ENCODE measurements around the gene LPAR6.
"Not testable (repeated sequence)": the region's sequence is repeated elsewhere in the genome, so short reads cannot be mapped to it uniquely, and the experiment has no call there.

Gene LPAR6

GRCh38 chr13:48412881-48413351 lies at the start of gene LPAR6:
Gene LPAR6, minus strand, starts transcription at chr13:48413113. Its CDS starts 690 bp downstream, at chr13:48412423.
- Histone ChIP-seq H3K9ac (ENCODE audit: low read depth, low read length) (peak within 1 kb of the TSS; percentile 71), H2AFZ (ENCODE audit: low read depth, low read length) (peak within 1 kb of the TSS; percentile 50), H3K9me3 (ENCODE audit: insufficient read depth, low read length, severe bottlenecking) (peaks cover 3% of the 10 kb centered on the region), H3K36me3 (ENCODE audit: insufficient read depth, low read length) (peaks cover 28% of the 10 kb centered on the region), H3K79me2 (ENCODE audit: insufficient read depth, low read length) (peaks cover 64% of the 10 kb centered on the region), H4K20me1 (ENCODE audit: insufficient read depth, low read length) (no peaks in the 10 kb centered on the region), H3K4me3 (ENCODE audit: low read depth in 1 of 2, low read length in 2 of 2) (peak within 1 kb of the TSS; percentile 72 to 76), H3K27ac (ENCODE audit: low read length) (peak within 1 kb of the TSS; percentile 94), H3K4me1 (ENCODE audit: insufficient read depth, low read length) (peaks cover 36% of the 10 kb centered on the region), H3K27me3 (ENCODE audit: insufficient read depth, low read length, poor library complexity) (no peaks in the 10 kb centered on the region), H3K4me2 (ENCODE audit: insufficient read depth, low read length) (peak within 1 kb of the TSS; percentile 65)
- peak; percentile 36 for DNase-seq
- no peak for TF ChIP-seq CTCF (IDR thresholded peaks at IDR 0.05; ENCODE audit: borderline replicate concordance, extremely low read depth, low read length, poor library complexity, severe bottlenecking)
- no peak for TF ChIP-seq EZH2 (IDR thresholded peaks at IDR 0.05; ENCODE audit: borderline replicate concordance, low read depth, low read length, severe bottlenecking)
- ATAC-seq (ENCODE audit: insufficient read depth, low read depth) = peak; percentile 65

- peaks cover 95% of the 10 kb centered on the region for H3K36me3 ChIP-seq (ENCODE audit: insufficient read depth, low read length)
- no peak for ATAC-seq (ENCODE audit: insufficient read depth, low read depth)
- H3K4me2 ChIP-seq (ENCODE audit: insufficient read depth, low read length) = no peak overlapping the region
Measured at GRCh38 chr13:48457578-48458242, 44.8 kb upstream of the LPAR6 start.

GRCh38 chr13:48456546-48456945 lies 43.6 kb upstream of the LPAR6 start:
- ATAC-seq (ENCODE audit: insufficient read depth, low read depth) (peak; percentile 50; the same call in 1 of the 3 replicates), DNase-seq (peak; percentile 25)
- Histone ChIP-seq H2AFZ (ENCODE audit: low read depth, low read length) (no peak overlapping the region), H3K9ac (ENCODE audit: low read depth, low read length) (no peak overlapping the region), H3K4me2 (ENCODE audit: insufficient read depth, low read length) (no peak overlapping the region), H3K27ac (ENCODE audit: low read length) (no peak overlapping the region; the same call in 1 of the 2 replicates), H3K4me3 (ENCODE audit: low read depth in 1 of 2, low read length in 2 of 2) (no peak overlapping the region), H3K9me3 (ENCODE audit: insufficient read depth, low read length, severe bottlenecking) (no peaks in the 10 kb centered on the region), H3K79me2 (ENCODE audit: insufficient read depth, low read length) (peaks cover 6% of the 10 kb centered on the region), H3K4me1 (ENCODE audit: insufficient read depth, low read length) (no peaks in the 10 kb centered on the region), H4K20me1 (ENCODE audit: insufficient read depth, low read length) (no peaks in the 10 kb centered on the region), H3K36me3 (ENCODE audit: insufficient read depth, low read length) (peaks cover 86% of the 10 kb centered on the region), H3K27me3 (ENCODE audit: insufficient read depth, low read length, poor library complexity) (no peaks in the 10 kb centered on the region)
- no peak for TF ChIP-seq EZH2 (IDR thresholded peaks at IDR 0.05; ENCODE audit: borderline replicate concordance, low read depth, low read length, severe bottlenecking)
- no peak for TF ChIP-seq CTCF (IDR thresholded peaks at IDR 0.05; ENCODE audit: borderline replicate concordance, extremely low read depth, low read length, poor library complexity, severe bottlenecking)

More at GRCh38 chr13:48457578-48458242, 44.8 kb upstream of the LPAR6 start:
- H3K9ac ChIP-seq (ENCODE audit: low read depth, low read length) = no peak overlapping the region
- no peaks in the 10 kb centered on the region; the same call in 1 of the 2 replicates for H3K79me2 ChIP-seq (ENCODE audit: insufficient read depth, low read length)
- no peaks in the 10 kb centered on the region for H4K20me1 ChIP-seq (ENCODE audit: insufficient read depth, low read length)
- TF ChIP-seq CTCF (IDR thresholded peaks at IDR 0.05; ENCODE audit: borderline replicate concordance, extremely low read depth, low read length, poor library complexity, severe bottlenecking) = no peak
- no peak for TF ChIP-seq EZH2 (IDR thresholded peaks at IDR 0.05; ENCODE audit: borderline replicate concordance, low read depth, low read length, severe bottlenecking)
- H3K27ac ChIP-seq (ENCODE audit: low read length) = no peak overlapping the region
- no peaks in the 10 kb centered on the region for H3K27me3 ChIP-seq (ENCODE audit: insufficient read depth, low read length, poor library complexity)
- no peaks in the 10 kb centered on the region for H3K4me1 ChIP-seq (ENCODE audit: insufficient read depth, low read length)
- no peak for DNase-seq
- H3K4me3 ChIP-seq (ENCODE audit: low read depth in 1 of 2, low read length in 2 of 2) = no peak overlapping the region
- H3K9me3 ChIP-seq (ENCODE audit: insufficient read depth, low read length, severe bottlenecking) = no peaks in the 10 kb centered on the region
- H2AFZ ChIP-seq (ENCODE audit: low read depth, low read length) = no peak overlapping the region

- not testable (repeated sequence) for DNase-seq
Measured at GRCh38 chr13:48451196-48451595, 38.3 kb upstream of the LPAR6 start.

More at GRCh38 chr13:48451196-48451595, 38.3 kb upstream of the LPAR6 start:
- Histone ChIP-seq H3K79me2 (ENCODE audit: insufficient read depth, low read length) (peaks cover 35% of the 10 kb centered on the region), H3K9me3 (ENCODE audit: insufficient read depth, low read length, severe bottlenecking) (peaks cover 14% of the 10 kb centered on the region), H3K36me3 (ENCODE audit: insufficient read depth, low read length) (peaks cover 51% of the 10 kb centered on the region)
- not testable (repeated sequence) for H3K27ac ChIP-seq (ENCODE audit: low read length); H3K4me1 ChIP-seq (ENCODE audit: insufficient read depth, low read length); H3K4me3 ChIP-seq (ENCODE audit: low read depth in 1 of 2, low read length in 2 of 2); H3K27me3 ChIP-seq (ENCODE audit: insufficient read depth, low read length, poor library complexity); H3K4me2 ChIP-seq (ENCODE audit: insufficient read depth, low read length); H2AFZ ChIP-seq (ENCODE audit: low read depth, low read length); ATAC-seq (ENCODE audit: insufficient read depth, low read depth); H3K9ac ChIP-seq (ENCODE audit: low read depth, low read length); H4K20me1 ChIP-seq (ENCODE audit: insufficient read depth, low read length)
